Measurements from ENCODE around the gene PPP2R3A. TPM values are rescaled to one million over a fixed set of nuclear protein-coding genes. Genes with fewer than 3 reads are reported as not detected.
A peak's percentile ranks its signal among the peaks of the same experiment; 100 is the strongest.
"Not testable (repeated sequence)": the region's sequence is repeated elsewhere in the genome, so short reads cannot be mapped to it uniquely, and the experiment has no call there.

Gene PPP2R3A
- total and polyA plus RNA-seq, 2 of the 4 experiments (the other 2 are of a cell fraction) = 11.3 to 37.3 TPM

GRCh38 chr3:135930255-135930654 lies 35.3 kb upstream of the PPP2R3A start:
- H3K23ac ChIP-seq (ENCODE audit: low read depth, low read length) = peak overlapping the region; percentile 16; the same call in 1 of the 2 replicates
- DNase-seq (no peak), ATAC-seq (ENCODE audit: low read depth) (peak; percentile 48)
- ChIA-PET POLR2A (ENCODE audit: unreplicated experiment) (no interaction called here), CTCF (interaction anchor here (1.6 to 1.8 kb wide), 2 partner anchors 8 to 112 kb away, joined by 4 to 10 read pairs; no protein-coding TSS in a partner anchor)
- H2BK120ac ChIP-seq (ENCODE audit: low read depth, low read length) = no peak overlapping the region
- TF ChIP-seq RFX5 (IDR thresholded peaks at IDR 0.05; ENCODE audit: low read depth, low read length) = no peak
- no peak for TF ChIP-seq CHD1 (IDR thresholded peaks at IDR 0.05; ENCODE audit: low read depth, low read length)
- TF ChIP-seq RAD21 (IDR thresholded peaks at IDR 0.05; ENCODE audit: low read length) = no peak
- no peak for TF ChIP-seq RCOR1 (IDR thresholded peaks at IDR 0.05; ENCODE audit: insufficient replicate concordance, low read length)
- no peak for TF ChIP-seq USF2 (IDR thresholded peaks at IDR 0.05; ENCODE audit: low read depth, low read length)
- TF ChIP-seq NFE2L2 (IDR thresholded peaks at IDR 0.05; ENCODE audit: low read depth, low read length) = no peak
- H3K4me2 ChIP-seq (ENCODE audit: low read depth, low read length) = no peak overlapping the region
- H2AK5ac ChIP-seq (ENCODE audit: low read depth, low read length) = 0 out of 2 replicates have a peak overlapping the region, but pooled peaks have one; percentile 3
- no peak overlapping the region for H3K27ac ChIP-seq (ENCODE audit: insufficient read depth, low read length)
- H3K4ac ChIP-seq (ENCODE audit: low read depth, low read length) = no peak overlapping the region
- no peaks in the 10 kb centered on the region for H3K36me3 ChIP-seq (ENCODE audit: control insufficient read depth, insufficient read depth, low read length)
- no peak overlapping the region for H3K9ac ChIP-seq (ENCODE audit: low read depth, low read length)
- H2BK5ac ChIP-seq (ENCODE audit: low read depth, low read length, poor library complexity, severe bottlenecking) = no peak overlapping the region
- no peak overlapping the region for H2BK20ac ChIP-seq (ENCODE audit: low read depth, low read length)
- no peak overlapping the region for H4K91ac ChIP-seq (ENCODE audit: insufficient read depth, low read depth, low read length)
- BruUV-seq (replicated peaks) = no TSS peak
- H3K27me3 ChIP-seq (ENCODE audit: control insufficient read depth, insufficient read depth, low read length) = no peaks in the 10 kb centered on the region; the same call in 1 of the 2 replicates
- no peaks in the 10 kb centered on the region for H3K79me1 ChIP-seq (ENCODE audit: low read depth in 1 of 2, low read length in 2 of 2)
- H4K20me1 ChIP-seq (ENCODE audit: insufficient read depth, low read length) = no peaks in the 10 kb centered on the region
- 0 out of 2 replicates have a peak, but pooled peaks cover 2% of the 10 kb centered on the region for H3K4me1 ChIP-seq (ENCODE audit: control insufficient read depth, insufficient read depth, low read length)
- no peak overlapping the region for H3K18ac ChIP-seq (ENCODE audit: low read depth, low read length)
- H2AK9ac ChIP-seq (replicated peaks; ENCODE audit: low read depth, low read length, poor library complexity) = no peak overlapping the region
- no peak overlapping the region for H3K14ac ChIP-seq (replicated peaks; ENCODE audit: low read depth, low read length)
- no peak overlapping the region for H3K4me3 ChIP-seq (ENCODE audit: insufficient read depth, low read depth, low read length)
- intact Hi-C loops (cut with micrococcal nuclease) (no loop called here), dilution Hi-C loops (cut with HindIII; ENCODE audit: low sequenced_read_pairs, unreplicated experiment) (no loop called here), in situ Hi-C loops (cut with MboI; ENCODE audit: low sequenced_read_pairs) (no loop called here)
- peak overlapping the region; percentile 72 for H2AFZ ChIP-seq (replicated peaks; ENCODE audit: low read length, poor library complexity)
- no peak overlapping the region for H4K5ac ChIP-seq (ENCODE audit: low read depth, low read length)
- WGBS, 2 experiments (ENCODE audit: extremely low coverage in 2 of 2, insufficient read length in 1 of 2) = no CpG with 5 or more reads among the region's 1 CpG
- H3K9me1 ChIP-seq (ENCODE audit: insufficient read depth, low read length) = no peaks in the 10 kb centered on the region
- H3K56ac ChIP-seq (ENCODE audit: extremely low read depth, insufficient read depth, low read length) = no peak overlapping the region
- H3K9me3 ChIP-seq (ENCODE audit: control insufficient read depth, insufficient read depth, low read length) = no peaks in the 10 kb centered on the region
- H4K8ac ChIP-seq (ENCODE audit: low read depth in 2 of 2, low read length in 2 of 2) = no peak overlapping the region
- no peak overlapping the region for H2BK15ac ChIP-seq (ENCODE audit: low read depth, low read length)

- H2BK120ac ChIP-seq (ENCODE audit: low read depth, low read length); H3K79me1 ChIP-seq (ENCODE audit: low read depth in 1 of 2, low read length in 2 of 2); H3K9me1 ChIP-seq (ENCODE audit: insufficient read depth, low read length); ATAC-seq (ENCODE audit: low read depth); in situ Hi-C loops (cut with MboI; ENCODE audit: low sequenced_read_pairs); DNase-seq; H3K9me3 ChIP-seq (ENCODE audit: control insufficient read depth, insufficient read depth, low read length); H3K4me3 ChIP-seq (ENCODE audit: insufficient read depth, low read depth, low read length); POLR2A ChIA-PET (ENCODE audit: unreplicated experiment); H3K27ac ChIP-seq (ENCODE audit: insufficient read depth, low read length); intact Hi-C loops (cut with micrococcal nuclease); H3K23ac ChIP-seq (ENCODE audit: low read depth, low read length); H2BK15ac ChIP-seq (ENCODE audit: low read depth, low read length); H3K27me3 ChIP-seq (ENCODE audit: control insufficient read depth, insufficient read depth, low read length); H3K18ac ChIP-seq (ENCODE audit: low read depth, low read length); H4K5ac ChIP-seq (ENCODE audit: low read depth, low read length); H3K4me1 ChIP-seq (ENCODE audit: control insufficient read depth, insufficient read depth, low read length); H2BK20ac ChIP-seq (ENCODE audit: low read depth, low read length); H4K20me1 ChIP-seq (ENCODE audit: insufficient read depth, low read length); CTCF ChIA-PET; H2AK5ac ChIP-seq (ENCODE audit: low read depth, low read length); H3K14ac ChIP-seq (replicated peaks; ENCODE audit: low read depth, low read length); H3K36me3 ChIP-seq (ENCODE audit: control insufficient read depth, insufficient read depth, low read length); H3K4me2 ChIP-seq (ENCODE audit: low read depth, low read length); H3K56ac ChIP-seq (ENCODE audit: extremely low read depth, insufficient read depth, low read length); H3K9ac ChIP-seq (ENCODE audit: low read depth, low read length); H2AK9ac ChIP-seq (replicated peaks; ENCODE audit: low read depth, low read length, poor library complexity); H4K8ac ChIP-seq (ENCODE audit: low read depth in 2 of 2, low read length in 2 of 2); H2BK5ac ChIP-seq (ENCODE audit: low read depth, low read length, poor library complexity, severe bottlenecking); H4K91ac ChIP-seq (ENCODE audit: insufficient read depth, low read depth, low read length); BruUV-seq (replicated peaks); dilution Hi-C loops (cut with HindIII; ENCODE audit: low sequenced_read_pairs, unreplicated experiment); H2AFZ ChIP-seq (replicated peaks; ENCODE audit: low read length, poor library complexity); H3K4ac ChIP-seq (ENCODE audit: low read depth, low read length): not testable (repeated sequence)
- no CpG with 5 or more reads among the region's 5 CpGs for WGBS, 2 experiments (ENCODE audit: extremely low coverage in 2 of 2, insufficient read length in 1 of 2)
Measured at GRCh38 chr3:135935171-135935570, 30.4 kb upstream of the PPP2R3A start.
